Natural killer cell (primary cell): Measurements from ENCODE around the gene YAP1. TPM values are rescaled to one million over a fixed set of nuclear protein-coding genes. Genes with fewer than 3 reads are reported as not detected.

Source experiments
- ATAC-seq, 3 donors: fragments of 150-1000 bp in 2 of 3; fragments of 200-7000 bp in 1 of 3; cut with Tn5 transposase; 1 replicate in 1 of 3; 2 replicates in 2 of 3; pipeline ENCODE4 v1.10.0; 2021; ENCODE audit warnings: mild to moderate bottlenecking in 2 of 3, moderate library complexity in 2 of 3
- DNase-seq, 2 donors: peaks; one replicate each; pipeline versions ENCODE4 v3.0.0 to v3.0.0-alpha.2; 2013 to 2021; ENCODE audit warnings: mixed read lengths in 1 of 2
- H3K27ac ChIP-seq: one replicate; pipeline ENCODE4 v1.5.1; 2013; ENCODE audit warnings: mild to moderate bottlenecking, low read length
- H3K27me3 ChIP-seq: one replicate; pipeline ENCODE4 v1.6.1; 2013; ENCODE audit warnings: low read length; ENCODE audit not compliant: control insufficient read depth, insufficient read depth
- H3K36me3 ChIP-seq: one replicate; pipeline ENCODE4 v1.6.1; 2013; ENCODE audit warnings: low read length; ENCODE audit not compliant: control insufficient read depth, insufficient read depth
- H3K4me1 ChIP-seq: one replicate; pipeline ENCODE4 v1.6.1; 2013; ENCODE audit warnings: low read length; ENCODE audit not compliant: control insufficient read depth, insufficient read depth
- H3K4me3 ChIP-seq: one replicate; pipeline ENCODE4 v1.5.1; 2013; ENCODE audit warnings: low read length
- H3K9me3 ChIP-seq: one replicate; pipeline ENCODE4 v1.6.1; 2013; ENCODE audit warnings: low read length; ENCODE audit not compliant: control insufficient read depth, insufficient read depth
- H3K27ac Mint-ChIP-seq, 2 donors: one replicate each; pipeline ENCODE4 v1.8.0; 2022; ENCODE audit warnings: mild to moderate bottlenecking in 2 of 2, mixed read lengths in 2 of 2, moderate library complexity in 1 of 2
- H3K27me3 Mint-ChIP-seq, 2 donors: one replicate each; pipeline ENCODE4 v1.8.0; 2022; ENCODE audit warnings: low read depth in 2 of 2, mixed read lengths in 2 of 2
- H3K36me3 Mint-ChIP-seq: one replicate; pipeline ENCODE4 v1.8.0; 2022; ENCODE audit warnings: mixed read lengths
- H3K4me1 Mint-ChIP-seq, 2 donors: one replicate each; pipeline ENCODE4 v1.8.0; 2022; ENCODE audit warnings: mixed read lengths in 2 of 2
- H3K4me3 Mint-ChIP-seq: one replicate; pipeline ENCODE4 v1.8.0; 2022; ENCODE audit warnings: mild to moderate bottlenecking, moderate library complexity, mixed read lengths
- H3K9me3 Mint-ChIP-seq, 2 donors: one replicate each; pipeline ENCODE4 v1.8.0; 2022; ENCODE audit warnings: mixed read lengths in 2 of 2
- CTCF ChIP-seq: fragments of 200-600 bp; IDR thresholded peaks from one replicate; pipeline ENCODE4 v1.8.0; 2022; ENCODE audit warnings: antibody characterized with exemption
- WGBS: methylation state at CpG from one replicate; pipeline ENCODE4 v1.1.7; 2013; ENCODE audit warnings: missing lambda C conversion rate; ENCODE audit not compliant: insufficient coverage; 5-methylcytosine and 5-hydroxymethylcytosine counted together
- intact Hi-C: fragments of 100-400 bp; cut with micrococcal nuclease; formaldehyde crosslinking; loops from one replicate; pipeline ENCODE4 v1.14.2; 2022
- total RNA-seq, 4 donors: library from RNA; stranded (reverse); fragments of 120-200 nt in 1 of 4; gene quantifications; one replicate each; pipeline versions ENCODE4 v1.2.3 to v1.2.4, GENCODE V29; 2013 to 2022

Gene YAP1
- total RNA-seq, 3 donors from 2014 or later (not counting 1 experiment from before 2014, with no cell fraction given) = not detected

- H3K36me3 ChIP-seq = no peaks in the 10 kb centered on the region
- intact Hi-C loops = no loop called here
- Mint-ChIP-seq H3K9me3 (no peaks in the 10 kb centered on the region), H3K36me3 (no peaks in the 10 kb centered on the region), H3K27ac (no peak overlapping the region), H3K4me1 (peaks cover 11 to 15% of the 10 kb centered on the region in 2 donors), H3K4me3 (peak overlapping the region; percentile 81), H3K27me3 (peaks cover 23 to 39% of the 10 kb centered on the region in 2 donors)
- no peak overlapping the region for H3K27ac ChIP-seq
- no peak overlapping the region for H3K4me3 ChIP-seq
- H3K9me3 ChIP-seq = no peaks in the 10 kb centered on the region
- DNase-seq (peak in 1 of 2 donors; percentile 49), ATAC-seq (peak in 1 of 3 donors; percentile 22)
- H3K27me3 ChIP-seq = peaks cover 32% of the 10 kb centered on the region
- TF ChIP-seq CTCF = no peak
- H3K4me1 ChIP-seq = peaks cover 14% of the 10 kb centered on the region
- 10% methylated on average over 13 of the region's 20 CpGs for WGBS
Measured at GRCh38 chr11:102111787-102112508, 1.7 kb downstream of the YAP1 start.

GRCh38 chr11:102112509-102112821 is 2.2 kb downstream of the YAP1 start:
- peak overlapping the region; percentile 81 for H3K4me3 Mint-ChIP-seq
- Histone ChIP-seq H3K27ac (no peak overlapping the region), H3K9me3 (no peaks in the 10 kb centered on the region), H3K4me1 (peaks cover 14% of the 10 kb centered on the region), H3K36me3 (no peaks in the 10 kb centered on the region), H3K4me3 (no peak overlapping the region), H3K27me3 (peaks cover 33% of the 10 kb centered on the region)
- DNase-seq (no peak), ATAC-seq (no peak)
- peaks cover 23 to 40% of the 10 kb centered on the region in 2 donors for H3K27me3 Mint-ChIP-seq
- H3K4me1 Mint-ChIP-seq = peaks cover 11 to 15% of the 10 kb centered on the region in 2 donors
- no peak for TF ChIP-seq CTCF
- H3K9me3 Mint-ChIP-seq = no peaks in the 10 kb centered on the region
- H3K36me3 Mint-ChIP-seq = no peaks in the 10 kb centered on the region
- 27% methylated on average over 2 of the region's 5 CpGs for WGBS
- intact Hi-C loops = no loop called here
- no peak overlapping the region for H3K27ac Mint-ChIP-seq

GRCh38 chr11:102114032-102114431 is 3.8 kb downstream of the YAP1 start:
- no peak for ATAC-seq
- Mint-ChIP-seq H3K36me3 (no peaks in the 10 kb centered on the region), H3K9me3 (peaks cover 0 to 3% of the 10 kb centered on the region in 2 donors), H3K27me3 (peaks cover 27 to 45% of the 10 kb centered on the region in 2 donors), H3K27ac (no peak overlapping the region), H3K4me1 (peaks cover 11 to 15% of the 10 kb centered on the region in 2 donors), H3K4me3 (no peak overlapping the region)
- Histone ChIP-seq H3K27me3 (peaks cover 35% of the 10 kb centered on the region), H3K36me3 (no peaks in the 10 kb centered on the region), H3K4me3 (no peak overlapping the region), H3K9me3 (no peaks in the 10 kb centered on the region), H3K4me1 (peaks cover 14% of the 10 kb centered on the region), H3K27ac (no peak overlapping the region)
- DNase-seq = no peak
- WGBS = 75% methylated on average over 4 of the region's 4 CpGs
- no peak for TF ChIP-seq CTCF
- intact Hi-C loops = no loop called here

GRCh38 chr11:102115557-102115956 is 5.3 kb downstream of the YAP1 start:
- Mint-ChIP-seq H3K9me3 (peaks cover 0 to 3% of the 10 kb centered on the region in 2 donors), H3K27me3 (peaks cover 24 to 39% of the 10 kb centered on the region in 2 donors), H3K4me1 (peaks cover 0 to 6% of the 10 kb centered on the region in 2 donors), H3K36me3 (no peaks in the 10 kb centered on the region), H3K27ac (no peak overlapping the region), H3K4me3 (no peak overlapping the region)
- DNase-seq (no peak), ATAC-seq (no peak)
- Histone ChIP-seq H3K27ac (no peak overlapping the region), H3K4me1 (peaks cover 9% of the 10 kb centered on the region), H3K36me3 (no peaks in the 10 kb centered on the region), H3K27me3 (peaks cover 32% of the 10 kb centered on the region), H3K4me3 (no peak overlapping the region), H3K9me3 (no peaks in the 10 kb centered on the region)
- no peak for TF ChIP-seq CTCF
- intact Hi-C loops = no loop called here
